Hindlimb muscle (tissue), 1 donor: ENCODE data around the gene ROPN1L. TPM values are rescaled to one million over a fixed set of nuclear protein-coding genes. Genes with fewer than 3 reads are reported as not detected.
"Not testable (repeated sequence)": the region's sequence is repeated elsewhere in the genome, so short reads cannot be mapped to it uniquely, and the experiment has no call there.

Source experiments
- DNase-seq: peaks from one replicate; pipeline ENCODE4 v3.0.0-alpha.2; 2013
- polyA plus RNA-seq: library from polyadenylated mRNA; unstranded; fragments of 120-200 nt; gene quantifications from one replicate; pipeline ENCODE4 v1.2.1, GENCODE V29; 2013; ENCODE audit not compliant: insufficient read length

The ROPN1L gene
- polyA plus RNA-seq, 1 donor: 0.25 TPM

DNA sequence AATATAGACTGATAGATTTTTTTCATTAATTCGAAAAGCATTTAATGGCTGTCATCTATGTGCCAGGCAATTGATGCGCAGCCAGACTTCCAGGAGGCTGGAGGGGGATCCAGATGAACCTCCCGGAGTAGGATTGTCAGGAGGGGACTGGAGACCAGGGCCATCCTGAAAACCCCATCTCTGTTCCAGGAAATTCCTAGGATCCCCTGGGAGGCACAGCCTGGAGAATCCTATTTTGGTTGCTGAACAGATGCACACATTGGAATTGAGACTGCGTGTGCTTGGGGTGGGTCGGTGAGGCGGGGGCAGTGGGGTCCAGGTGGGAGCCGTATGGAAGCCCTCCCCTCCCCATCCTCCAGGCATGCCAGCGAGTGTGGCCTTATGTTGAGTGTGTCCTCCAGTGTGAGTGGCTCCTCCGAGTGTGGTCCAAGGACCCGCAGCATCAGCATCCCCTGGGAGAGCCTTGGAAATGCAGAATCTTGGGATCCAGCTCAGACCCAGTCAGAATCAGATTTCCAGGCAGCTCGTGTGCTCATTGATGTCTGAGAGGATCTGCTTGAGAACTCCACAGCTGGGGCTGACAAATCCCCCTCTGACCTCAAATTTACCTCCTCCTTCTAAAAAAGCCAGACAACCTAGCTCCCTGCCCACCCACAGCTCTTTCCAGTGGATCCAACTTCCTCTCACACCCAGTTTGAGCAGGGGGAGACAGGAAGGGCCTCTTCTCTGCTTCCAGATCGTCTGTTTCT, 38.7 kb downstream of the ROPN1L start:
- no peak for DNase-seq

DNA sequence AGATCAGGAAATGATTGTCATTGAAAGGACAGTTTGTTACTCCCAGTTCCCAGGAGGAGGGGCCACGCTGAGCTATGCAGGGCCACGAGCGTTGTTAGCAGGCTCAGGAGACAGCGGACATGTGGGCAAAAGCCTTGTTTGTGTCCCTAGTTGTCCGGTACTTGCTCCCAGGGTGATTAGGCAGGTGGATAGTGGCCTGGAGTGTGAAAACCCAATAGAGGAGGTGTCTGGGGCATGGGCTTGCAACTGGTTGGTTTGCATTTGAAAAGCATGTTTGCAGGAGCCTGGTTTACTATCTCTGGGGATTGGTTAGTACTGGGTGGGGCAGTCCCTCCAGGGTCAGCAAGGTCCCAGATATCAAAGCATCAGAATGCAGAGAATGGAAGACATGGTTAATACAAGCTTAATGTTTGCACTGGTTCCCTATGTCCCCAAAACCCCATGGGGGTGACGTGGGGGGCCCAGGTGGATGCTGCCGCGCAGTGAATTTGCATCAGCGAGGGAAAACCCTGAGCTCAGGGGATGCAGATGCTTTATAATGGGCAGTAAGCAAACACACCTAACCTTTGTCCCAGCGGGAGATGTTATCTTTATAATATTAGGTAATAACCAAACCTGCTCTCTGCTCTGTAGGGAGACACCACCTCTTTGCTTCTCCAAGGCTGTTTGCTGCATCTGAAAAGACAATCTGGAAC, 39.7 kb downstream of the ROPN1L start:
- DNase-seq: no peak

DNA sequence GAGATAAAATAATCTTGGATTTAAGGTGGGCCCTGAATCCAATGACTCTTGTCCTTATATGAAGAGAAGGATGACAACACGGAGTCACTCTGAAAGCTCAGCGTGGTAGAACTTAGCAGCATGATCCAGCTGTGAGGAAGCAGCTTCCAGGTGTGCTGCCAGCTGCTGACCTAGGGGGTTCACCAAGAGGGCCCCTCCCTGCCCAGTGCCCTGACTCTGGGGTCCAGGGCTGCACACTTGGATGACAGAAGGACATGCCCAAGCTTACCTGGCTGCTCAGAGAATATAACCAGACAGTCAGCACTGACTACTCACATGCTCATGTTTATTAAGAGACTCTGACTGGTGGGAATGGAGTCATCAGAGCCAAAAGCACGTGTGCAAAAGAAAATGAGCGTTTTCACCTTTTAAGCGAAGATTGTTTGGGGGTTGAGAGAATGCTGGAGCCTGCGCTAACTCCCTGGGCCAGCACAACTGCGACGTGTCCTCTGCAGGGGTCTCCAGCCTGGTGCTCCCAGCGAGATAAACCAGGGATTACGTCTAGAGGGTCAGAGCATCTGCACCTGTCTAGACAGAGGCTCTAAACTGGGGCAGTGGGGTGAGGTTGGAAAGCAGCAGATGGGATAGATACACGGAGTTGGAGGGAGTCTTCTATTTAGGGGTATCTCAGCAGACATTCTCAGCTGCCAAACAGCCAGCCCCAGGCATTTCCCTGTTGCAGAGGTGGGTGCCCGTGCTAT, 41.3 kb downstream of the ROPN1L start:
- DNase-seq: no peak

DNA sequence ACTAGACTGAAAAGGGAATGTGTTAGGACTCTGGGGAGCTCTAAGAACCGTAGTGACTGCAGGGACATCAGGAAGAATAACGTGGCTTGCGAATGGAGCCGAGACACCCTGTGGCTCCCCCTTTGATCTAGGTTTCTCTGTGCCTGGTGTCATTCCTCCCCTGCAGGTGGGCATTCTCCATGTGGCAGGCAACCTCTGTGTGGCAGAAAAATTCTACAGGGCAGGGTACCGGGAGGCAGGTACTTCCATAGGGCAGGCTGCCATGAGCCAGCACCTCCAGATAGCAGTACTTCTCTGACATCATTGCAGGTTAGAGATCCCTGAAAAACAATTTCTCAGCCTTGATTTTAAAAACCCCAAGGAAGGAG, 43.1 kb downstream of the ROPN1L start:
- DNase-seq: no peak

DNA sequence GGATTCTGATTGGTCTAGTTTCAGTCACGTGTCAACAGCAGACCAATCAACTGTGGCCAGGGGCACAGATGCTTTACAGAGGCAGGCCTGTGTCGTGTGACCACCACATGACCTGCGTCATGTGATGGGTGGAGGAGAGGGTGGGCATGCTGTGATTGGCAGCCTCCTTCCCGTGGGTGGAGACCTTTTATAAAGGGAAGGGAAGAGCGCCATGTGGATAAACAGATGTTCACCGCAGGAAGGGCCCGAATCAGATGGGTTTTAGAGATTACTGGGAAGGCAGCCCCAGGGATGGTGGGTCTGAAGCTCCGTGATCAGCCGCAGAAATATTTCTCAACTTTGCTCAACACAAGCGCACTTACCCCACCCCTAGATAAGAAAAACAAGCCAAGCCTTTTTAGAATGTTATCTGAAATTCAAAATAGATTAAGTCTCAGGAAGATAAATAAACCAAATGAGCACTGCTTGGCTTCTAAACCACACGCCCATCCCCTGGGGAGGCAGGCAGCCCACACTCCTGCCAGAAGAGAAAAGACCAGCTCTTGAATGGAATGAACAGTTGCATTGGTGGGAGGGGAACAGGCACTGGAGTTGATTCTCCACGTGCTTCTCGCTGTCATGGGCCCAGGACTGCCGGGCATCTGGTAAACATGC, 43.6 kb downstream of the ROPN1L start:
- no peak for DNase-seq

DNA sequence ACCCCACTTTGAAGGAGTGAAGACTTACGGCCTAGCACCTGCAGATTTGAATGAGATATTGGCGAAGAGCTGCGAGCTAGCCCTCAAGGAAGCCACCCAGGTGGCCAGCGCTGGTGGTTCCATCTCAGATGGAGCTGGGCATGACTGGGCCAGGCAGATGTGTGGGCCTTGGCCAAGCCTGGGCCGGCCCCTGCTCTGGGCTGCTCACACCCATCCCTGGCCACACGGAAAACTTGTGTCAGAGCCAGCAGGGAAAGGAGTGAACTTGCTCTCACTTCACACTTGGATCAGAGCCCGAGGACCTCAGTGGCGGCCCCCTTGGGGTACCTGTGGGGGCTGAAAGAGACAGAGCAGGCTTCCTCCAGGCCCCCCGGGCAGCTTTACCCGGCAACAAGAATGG, 44.2 kb downstream of the ROPN1L start:
- DNase-seq: no peak

DNA sequence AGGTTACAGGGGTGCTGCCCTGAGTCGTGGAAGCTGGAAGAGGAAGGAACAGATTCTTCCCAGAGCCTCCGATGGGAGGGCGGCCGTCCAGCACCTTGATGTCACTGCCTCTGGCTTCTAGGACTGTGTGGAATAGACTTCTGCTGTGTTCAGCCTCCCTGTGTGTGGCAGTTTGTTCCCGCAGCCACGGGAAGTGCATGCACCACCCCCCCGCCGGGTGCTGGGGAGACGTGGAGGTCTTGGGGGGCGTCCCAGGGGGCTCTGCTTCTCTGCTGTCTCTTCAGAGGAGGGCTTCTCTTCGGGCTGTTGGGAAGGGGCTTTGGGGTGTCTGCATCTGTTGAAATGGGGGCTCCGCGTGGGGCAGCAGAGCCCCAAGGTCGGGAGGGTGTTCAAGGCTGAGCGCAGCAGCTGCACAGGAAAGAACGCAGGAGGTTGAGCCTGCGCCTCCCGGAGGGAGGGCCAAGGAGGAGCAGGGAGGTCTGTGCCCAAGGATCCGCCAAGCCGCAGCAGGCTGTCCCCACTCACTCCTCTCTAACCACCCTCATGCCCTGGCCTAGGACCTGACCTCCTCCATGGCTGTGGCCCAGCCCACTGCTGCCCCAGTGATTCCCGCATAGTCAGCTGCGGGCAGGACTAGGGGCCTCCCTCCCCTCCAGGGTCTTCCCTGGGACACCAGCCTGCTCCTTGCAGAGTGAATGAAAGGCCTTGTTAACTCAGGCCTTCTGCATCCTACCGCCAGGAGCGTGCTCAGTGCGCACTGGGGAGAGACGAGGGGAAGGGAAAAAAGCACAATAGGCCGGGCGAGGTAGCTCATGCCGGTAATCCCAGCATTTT, 45.0 kb downstream of the ROPN1L start:
- no peak for DNase-seq

DNA sequence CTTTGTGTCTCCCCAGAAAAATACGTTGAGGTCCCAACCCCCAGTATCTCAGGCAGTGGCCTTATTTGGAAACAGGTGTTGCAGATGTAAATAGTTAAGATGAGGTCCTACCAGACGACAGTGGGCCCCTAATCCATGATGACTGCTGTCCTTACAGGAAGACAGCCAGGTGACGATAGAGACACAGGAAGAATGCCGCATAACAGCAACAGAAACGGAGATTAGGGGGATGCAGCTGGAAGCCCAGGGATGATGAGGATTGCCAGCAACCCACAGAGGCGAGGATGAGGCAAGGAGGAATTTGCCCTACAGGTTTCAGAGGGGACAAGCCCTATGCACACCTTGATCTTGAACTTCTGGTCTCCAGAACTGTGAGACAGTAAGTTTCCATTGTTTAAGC, 46.5 kb downstream of the ROPN1L start:
- DNase-seq: no peak

DNA sequence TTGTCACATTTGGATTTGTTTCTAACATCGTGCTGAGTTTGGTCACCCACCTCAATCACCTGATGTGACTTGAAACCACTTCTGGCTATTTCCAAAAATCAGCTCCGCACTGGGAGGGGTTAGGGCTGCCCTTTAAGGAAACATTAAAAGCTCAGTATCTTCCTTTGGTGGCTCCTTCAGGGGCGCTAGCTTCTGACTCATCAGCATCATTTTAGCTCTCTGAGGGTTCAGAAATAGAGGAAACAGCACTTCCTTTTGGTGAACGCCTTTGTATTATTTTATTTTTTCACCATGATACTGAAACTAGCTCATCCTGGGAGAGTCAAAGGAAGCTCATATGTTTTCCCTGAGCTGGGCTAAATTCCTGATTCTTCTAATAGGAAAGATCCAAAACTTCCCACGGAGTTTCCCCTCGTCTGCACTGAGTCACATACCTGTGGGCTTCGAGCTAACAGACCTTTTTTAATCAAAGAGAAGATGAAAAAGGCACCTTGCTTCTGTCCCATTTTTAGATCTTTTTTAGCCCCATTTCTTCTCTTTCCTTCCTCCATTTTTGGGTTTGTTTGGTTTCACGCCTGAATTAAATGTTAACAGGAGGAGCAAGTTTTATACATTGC, 48.2 kb downstream of the ROPN1L start:
- no peak for DNase-seq

DNA sequence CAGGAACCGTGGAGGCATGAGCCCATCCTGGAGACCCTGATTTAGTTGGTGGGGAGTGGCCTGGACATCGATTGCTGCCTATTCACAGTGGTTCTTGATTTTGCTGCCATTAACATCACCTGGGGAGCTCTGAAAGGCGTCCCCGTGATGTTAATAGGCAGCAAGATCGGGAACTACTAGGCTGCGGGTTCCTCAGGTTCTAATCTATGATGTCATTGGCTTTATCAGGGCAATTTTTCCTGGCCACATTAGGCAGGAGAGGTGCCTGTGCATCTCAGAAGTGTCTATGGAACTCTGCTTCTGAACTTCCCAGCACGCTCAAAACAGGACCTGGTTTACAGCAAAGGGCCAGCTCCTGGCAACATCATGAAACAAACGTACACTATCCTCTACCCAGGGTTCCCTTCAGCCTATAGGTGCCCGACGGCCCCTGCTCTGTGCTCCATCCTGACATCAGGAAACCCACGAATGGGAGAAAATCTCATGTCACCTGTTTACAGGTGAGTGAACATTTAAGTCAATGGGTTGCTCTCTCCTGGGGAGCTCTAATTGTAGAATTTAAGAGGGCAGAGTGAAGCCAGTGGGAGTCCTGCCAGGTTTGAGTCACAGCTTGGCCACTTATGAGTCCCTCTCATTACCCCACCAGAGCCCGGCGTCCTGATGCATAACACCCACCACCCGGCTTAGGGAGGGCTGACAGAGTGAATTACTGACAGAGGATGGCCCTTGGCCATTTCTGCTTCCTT, 49.4 kb downstream of the ROPN1L start:
- no peak for DNase-seq

DNA sequence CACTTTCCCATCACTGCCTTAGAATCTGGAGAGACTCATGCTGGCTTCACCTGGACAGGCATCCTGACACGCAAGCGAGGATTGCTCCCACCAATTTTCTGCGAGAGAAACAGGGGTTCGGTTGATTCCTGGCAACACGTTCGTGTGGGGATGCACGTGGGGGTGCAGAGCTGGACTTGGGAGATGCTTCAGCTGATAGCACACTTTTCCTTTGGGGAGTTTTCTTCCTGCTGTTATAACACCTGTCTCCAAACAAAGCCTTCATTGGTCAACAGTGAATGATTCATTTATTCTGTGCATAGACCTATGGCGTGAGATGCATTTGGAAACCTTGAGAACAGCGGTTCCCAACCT, 50.0 kb downstream of the ROPN1L start:
- no peak for DNase-seq

DNA sequence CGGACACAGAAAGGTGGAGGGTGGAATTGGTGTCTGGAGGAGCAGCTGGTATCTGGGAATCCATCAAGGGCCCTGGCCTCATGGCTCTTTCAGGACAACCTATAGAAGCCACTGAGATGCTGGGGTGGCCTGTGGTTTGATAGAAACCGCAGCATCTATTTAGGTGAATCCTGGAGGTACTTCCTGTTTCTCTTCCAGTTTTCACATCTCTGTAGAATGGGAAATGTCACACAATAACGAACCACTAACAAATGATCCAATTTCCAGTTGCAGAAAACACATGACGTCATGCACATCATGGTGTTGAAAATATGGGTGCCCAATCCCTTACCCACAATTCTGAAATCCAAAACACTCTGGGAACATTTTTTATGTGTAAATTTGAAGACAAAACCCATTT, 52.2 kb downstream of the ROPN1L start:
- DNase-seq: no peak

DNA sequence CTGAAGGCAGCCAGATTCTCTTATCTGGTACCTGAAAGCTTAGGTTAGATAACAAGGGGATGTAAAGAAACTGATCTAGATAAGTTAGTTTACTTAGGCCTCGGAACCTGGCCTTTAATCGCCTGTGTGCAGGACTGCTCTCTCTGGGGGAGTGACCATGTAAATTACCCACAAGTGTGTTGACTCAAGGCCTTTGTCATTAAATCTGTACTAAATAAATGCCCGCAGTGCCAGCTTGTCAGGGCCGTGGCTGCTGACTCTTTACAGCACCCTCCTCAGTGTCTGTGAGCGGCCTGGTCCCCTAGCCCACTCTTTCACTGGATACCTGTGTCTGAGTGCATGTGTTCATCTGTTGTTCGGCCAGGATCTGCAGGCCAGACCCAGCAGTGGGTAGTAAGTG, 52.8 kb downstream of the ROPN1L start:
- not testable (repeated sequence) for DNase-seq

DNA sequence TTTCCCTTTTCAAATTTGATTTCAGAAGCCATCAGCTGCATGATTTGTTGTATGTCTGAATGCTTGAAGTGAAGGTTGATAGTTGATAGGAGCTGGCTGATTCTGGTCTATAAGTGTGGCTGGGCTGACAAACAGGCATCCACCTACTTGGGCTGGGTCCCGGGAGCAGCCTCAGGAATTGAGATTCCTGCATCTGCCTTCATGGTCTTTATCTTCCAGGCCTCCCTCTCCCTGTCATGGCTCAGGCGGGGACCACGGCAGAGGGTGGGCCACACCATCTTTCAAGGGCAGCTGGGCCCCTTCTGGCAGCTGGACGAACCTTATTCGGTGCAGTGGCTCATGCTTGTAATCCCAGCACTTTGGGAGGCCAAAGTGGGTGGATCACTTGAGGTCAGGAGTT, 55.9 kb downstream of the ROPN1L start:
- DNase-seq: no peak

DNA sequence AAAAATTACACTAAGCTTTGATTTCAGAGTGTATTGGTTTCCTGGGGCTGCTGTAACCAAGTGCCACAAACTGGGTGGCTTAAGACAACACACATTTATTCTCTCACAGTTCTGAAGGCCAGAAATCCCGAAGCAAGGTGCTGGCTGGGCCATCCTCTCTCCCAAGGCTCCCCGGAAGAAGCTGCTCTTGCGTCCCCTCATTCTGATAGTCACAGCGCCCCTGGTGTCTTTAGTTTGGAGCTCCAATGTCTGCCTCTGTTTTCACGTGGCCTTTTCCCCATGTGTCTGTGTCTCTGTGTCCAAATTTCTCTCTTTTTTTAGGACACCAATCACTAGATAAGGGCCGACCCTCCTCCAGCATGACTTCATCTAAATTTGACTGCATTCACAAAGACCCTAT, 56.7 kb downstream of the ROPN1L start:
- no peak for DNase-seq

DNA sequence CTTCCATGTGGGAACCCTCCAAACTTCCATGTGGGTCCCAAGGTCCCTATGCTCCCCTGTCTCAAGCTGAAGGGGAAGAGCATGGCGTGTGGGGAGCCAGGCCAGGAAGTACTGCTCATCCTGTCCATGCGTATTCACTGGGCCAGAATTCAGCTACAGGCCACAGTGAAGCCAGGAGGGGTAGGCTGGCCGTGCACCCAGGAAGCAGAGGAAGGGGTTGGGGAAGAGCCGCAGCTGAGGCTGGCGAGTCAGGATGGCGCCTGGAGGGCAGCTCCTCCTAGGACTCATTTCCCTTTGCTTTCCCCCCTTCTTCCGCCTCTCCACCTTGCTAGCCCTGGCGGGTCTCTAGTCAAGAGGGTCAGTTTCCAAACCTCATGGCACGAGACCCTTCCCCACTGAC, 57.4 kb downstream of the ROPN1L start:
- no peak for DNase-seq

DNA sequence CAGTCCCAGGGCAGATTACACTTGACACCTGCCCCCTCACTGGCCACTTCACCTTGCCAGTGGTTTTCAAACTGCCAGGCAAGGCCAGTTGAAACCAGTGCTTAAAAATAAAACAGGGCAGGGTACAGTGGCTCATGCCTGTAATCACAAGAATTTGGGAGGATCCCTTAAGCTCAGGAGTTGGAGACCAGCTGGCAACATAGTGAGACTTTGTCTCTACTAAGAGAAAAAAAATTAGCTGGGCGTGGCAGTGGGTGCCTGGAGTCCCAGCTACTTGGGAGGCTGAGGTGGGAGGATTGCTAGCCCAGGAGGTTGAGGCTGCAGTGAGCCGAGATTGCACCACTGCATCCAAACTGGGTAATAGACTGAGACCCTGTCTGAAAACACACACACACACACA, 58.1 kb downstream of the ROPN1L start:
- DNase-seq: no peak

DNA sequence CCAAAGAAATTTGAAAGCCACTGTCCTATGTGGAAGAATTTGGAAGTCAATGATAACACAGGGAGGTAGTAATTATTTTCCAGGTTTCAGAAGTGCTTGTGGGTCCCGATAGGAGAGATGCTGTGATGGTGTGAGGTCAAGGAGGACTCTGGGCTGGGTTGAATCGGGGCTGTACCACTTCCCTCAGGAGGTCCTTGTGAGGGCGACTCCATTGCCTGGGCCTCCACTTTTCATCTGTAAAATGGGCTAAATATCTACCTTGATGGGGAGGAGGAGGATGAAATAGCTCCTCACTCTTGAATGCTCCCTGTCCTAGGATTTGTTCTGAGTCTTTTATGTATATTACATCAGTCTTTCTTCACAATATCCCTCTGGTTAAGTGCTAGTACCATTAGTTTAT, 59.0 kb downstream of the ROPN1L start:
- DNase-seq: no peak

DNA sequence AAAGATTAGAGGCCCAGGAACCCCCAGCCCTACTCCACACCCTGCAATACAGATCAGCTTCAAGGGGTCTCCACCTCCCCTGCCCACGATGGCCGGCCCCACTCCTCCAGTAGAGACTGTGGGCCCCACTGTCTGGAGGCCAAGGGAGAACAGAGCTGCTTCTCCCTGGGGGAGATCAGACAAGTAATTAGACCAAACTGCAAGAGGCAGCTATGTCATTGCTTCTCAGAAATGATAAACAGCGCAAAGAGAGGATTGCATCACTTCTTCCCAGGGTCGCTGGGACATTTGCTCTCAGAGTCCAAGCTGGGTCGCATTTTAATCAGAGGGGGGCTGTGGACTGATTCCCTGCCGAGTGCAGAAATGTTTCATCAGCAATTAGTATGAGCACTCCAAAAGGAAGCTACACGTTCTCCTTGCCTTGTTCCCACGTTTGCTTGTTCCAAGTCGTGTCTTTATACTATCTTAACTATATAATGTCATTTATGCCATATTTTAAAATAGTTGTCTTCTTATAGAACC, 59.9 kb downstream of the ROPN1L start:
- no peak for DNase-seq

DNA sequence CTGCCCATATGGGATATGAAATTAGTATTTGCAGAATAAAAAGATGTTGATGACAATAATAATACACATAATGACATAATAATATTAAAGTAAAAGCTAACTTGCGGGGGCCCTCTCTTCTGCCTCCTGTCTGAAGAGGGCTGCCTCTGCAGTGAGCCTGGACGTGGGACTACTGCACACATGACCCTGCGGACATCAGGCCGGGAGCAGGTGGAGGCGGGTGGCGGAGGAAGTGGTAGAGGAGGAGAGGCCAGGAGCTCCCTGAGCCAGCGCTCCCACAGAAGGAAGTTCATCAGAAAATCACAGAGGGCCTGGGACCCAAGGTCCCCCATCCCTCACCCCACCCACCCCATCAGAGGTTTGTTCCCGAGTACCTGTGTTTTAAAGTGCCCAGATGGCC, 60.5 kb downstream of the ROPN1L start:
- DNase-seq: no peak

DNA sequence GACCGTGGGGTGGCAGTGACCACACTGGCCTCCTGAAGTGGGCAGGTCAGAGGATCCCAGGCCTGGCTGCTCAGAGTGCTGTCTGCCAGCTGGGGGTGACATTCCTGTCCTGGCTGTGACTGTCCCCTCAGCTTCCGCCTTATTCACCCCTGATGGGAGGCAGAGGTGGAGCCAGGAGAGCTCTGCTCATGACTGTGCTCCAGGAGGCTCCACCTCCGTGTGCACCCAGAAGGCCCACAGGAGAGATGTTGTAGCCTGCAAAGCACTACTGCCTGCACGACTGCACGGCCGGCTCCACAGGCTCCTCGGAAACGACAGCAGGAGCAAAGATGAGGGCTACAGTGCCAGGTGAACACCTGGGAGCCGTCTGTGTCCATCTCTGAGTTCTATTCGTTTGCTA, 60.9 kb downstream of the ROPN1L start:
- DNase-seq: no peak
